Liver (tissue), 9 donors: Measurements from ENCODE around the gene DIPK2A. TPM values are rescaled to one million over a fixed set of nuclear protein-coding genes. Genes with fewer than 3 reads are reported as not detected.

Experiments
- DNase-seq: peaks from one replicate; pipeline ENCODE4 v3.0.0-alpha.2; 2017; ENCODE audit warnings: low spot score
- H3K27ac ChIP-seq, 2 donors: one replicate each; pipeline ENCODE4 v1.7.0; 2013; ENCODE audit warnings: inconsistent platforms in 2 of 2, low read length in 2 of 2, control low read depth in 1 of 2, low read depth in 1 of 2, mild to moderate bottlenecking in 1 of 2
- H3K27me3 ChIP-seq, 4 donors: one replicate each; pipeline versions ENCODE4 v1.6.1 to v1.7.0; 2013; ENCODE audit warnings: low read length in 3 of 4, inconsistent platforms in 1 of 4, mild to moderate bottlenecking in 1 of 4, moderate library complexity in 1 of 4; ENCODE audit not compliant: control insufficient read depth in 4 of 4, insufficient read depth in 4 of 4
- H3K36me3 ChIP-seq, 4 donors: one replicate each; pipeline versions ENCODE4 v1.6.1 to v1.7.0; 2013; ENCODE audit warnings: low read length in 3 of 4, mild to moderate bottlenecking in 3 of 4, low read depth in 1 of 4, moderate library complexity in 1 of 4; ENCODE audit not compliant: control insufficient read depth in 4 of 4, insufficient read depth in 3 of 4
- H3K4me1 ChIP-seq, 4 donors: one replicate each; pipeline versions ENCODE4 v1.6.1 to v1.7.0; 2013; ENCODE audit warnings: low read length in 3 of 4, mild to moderate bottlenecking in 3 of 4, moderate library complexity in 1 of 4; ENCODE audit not compliant: control insufficient read depth in 4 of 4, insufficient read depth in 4 of 4
- H3K4me3 ChIP-seq, 3 donors: one replicate each; pipeline versions ENCODE4 v1.6.1 to v1.7.0; 2013; ENCODE audit warnings: low read length in 3 of 3, control low read depth in 1 of 3, low read depth in 1 of 3, mild to moderate bottlenecking in 1 of 3
- H3K9ac ChIP-seq, 2 donors: one replicate each; pipeline ENCODE4 v1.7.0; 2013; ENCODE audit warnings: low read length in 2 of 2, mild to moderate bottlenecking in 2 of 2, moderate library complexity in 2 of 2, control low read depth in 1 of 2, low read depth in 1 of 2
- H3K9me3 ChIP-seq, 4 donors: one replicate each; pipeline versions ENCODE4 v1.6.1 to v1.7.0; 2013; ENCODE audit warnings: low read length in 3 of 4; ENCODE audit not compliant: control insufficient read depth in 4 of 4
- CTCF ChIP-seq: fragments of 150-350 bp; IDR thresholded peaks from 2 replicates; pipeline ENCODE4 v1.5.1; 2017; ENCODE audit warnings: improper control_type of control experiment, low read depth, low read length; ENCODE audit not compliant: missing input control
- EGR1 ChIP-seq, 2 donors: IDR thresholded peaks; 2 replicates each; pipeline ENCODE4 v1.6.1; 2016 to 2018; ENCODE audit warnings: antibody characterized with exemption in 2 of 2, low read depth in 2 of 2
- FOXA1 ChIP-seq: IDR thresholded peaks from 2 replicates; pipeline ENCODE4 v1.6.1; 2016; ENCODE audit warnings: antibody characterized with exemption
- FOXA2 ChIP-seq: IDR thresholded peaks from 2 replicates; pipeline ENCODE4 v1.6.1; 2016; ENCODE audit warnings: antibody characterized with exemption
- GABPA ChIP-seq, 2 donors: IDR thresholded peaks in 1 of 2; conservative IDR thresholded peaks in 1 of 2; 2 replicates each; pipeline ENCODE4 v1.6.1; 2016; ENCODE audit warnings: antibody characterized with exemption in 2 of 2, mild to moderate bottlenecking in 1 of 2, moderate library complexity in 1 of 2
- HNF4A ChIP-seq, 2 donors: conservative IDR thresholded peaks; 2 replicates each; pipeline ENCODE4 v1.6.1; 2016; ENCODE audit warnings: antibody characterized with exemption in 2 of 2, mild to moderate bottlenecking in 2 of 2
- HNF4G ChIP-seq: IDR thresholded peaks from 2 replicates; pipeline ENCODE4 v1.6.1; 2016; ENCODE audit warnings: antibody characterized with exemption
- JUND ChIP-seq, 2 donors: IDR thresholded peaks; 2 replicates each; pipeline ENCODE4 v1.6.1; 2016; ENCODE audit warnings: antibody characterized with exemption in 2 of 2
- MAX ChIP-seq: IDR thresholded peaks from 2 replicates; pipeline ENCODE4 v1.6.1; 2016; ENCODE audit warnings: antibody characterized with exemption
- NR2F2 ChIP-seq: IDR thresholded peaks from 2 replicates; pipeline ENCODE4 v1.6.1; 2016; ENCODE audit warnings: antibody characterized with exemption
- RAD21 ChIP-seq, 2 donors: IDR thresholded peaks; 2 replicates each; pipeline ENCODE4 v1.6.1; 2016; ENCODE audit warnings: antibody characterized with exemption in 2 of 2, mild to moderate bottlenecking in 2 of 2
- RXRA ChIP-seq, 2 donors: IDR thresholded peaks; 2 replicates each; pipeline ENCODE4 v1.6.1; 2017 to 2018; ENCODE audit warnings: antibody characterized with exemption in 2 of 2, mild to moderate bottlenecking in 1 of 2
- SP1 ChIP-seq: IDR thresholded peaks from 2 replicates; pipeline ENCODE4 v1.6.1; 2018; ENCODE audit warnings: antibody characterized with exemption, mild to moderate bottlenecking
- TAF1 ChIP-seq: conservative IDR thresholded peaks from 2 replicates; pipeline ENCODE4 v1.6.1; 2016; ENCODE audit warnings: antibody characterized with exemption, mild to moderate bottlenecking
- YY1 ChIP-seq: IDR thresholded peaks from 2 replicates; pipeline ENCODE4 v1.6.1; 2016; ENCODE audit warnings: antibody characterized with exemption, mild to moderate bottlenecking
- ZBTB33 ChIP-seq: IDR thresholded peaks from 2 replicates; pipeline ENCODE4 v1.6.1; 2016; ENCODE audit warnings: antibody characterized with exemption
- WGBS: extraction: QIAGEN DNeasy Blood & Tissue Kit; methylation state at CpG from one replicate; pipeline ENCODE4 v1.1.7; 2013; 5-methylcytosine and 5-hydroxymethylcytosine counted together
- polyA plus RNA-seq, 2 donors: library from polyadenylated mRNA; stranded (reverse) in 1 of 2; unstranded in 1 of 2; fragments of 200-250 nt in 1 of 2; fragments of >200 nt in 1 of 2; fragmentation: Nextera tagmentation in 1 of 2; extraction: Ambion mirVana in 1 of 2; gene quantifications; one replicate each; pipeline versions ENCODE4 v1.2.1 to v1.2.3, GENCODE V29; 2013 to 2015
- total RNA-seq, 2 donors: library from RNA; depleted of rRNA; stranded (reverse); fragments of >200 nt; gene quantifications; one replicate each; pipeline ENCODE4 v1.2.3, GENCODE V29; 2014
- TF ChIP-seq, protein P1 (sequence below): IDR thresholded peaks from 2 replicates; pipeline ENCODE4 v1.6.1; 2016; ENCODE audit warnings: antibody characterized with exemption, mild to moderate bottlenecking
- TF ChIP-seq, protein P2 (sequence below): IDR thresholded peaks from 2 replicates; pipeline ENCODE4 v1.6.1; 2016; ENCODE audit warnings: antibody characterized with exemption
- donor health status: healthy.
- donor health status: healthy.
- donor health status: healthy.
- donor health status: healthy.
- donor health status: healthy.

DIPK2A gene
- total and polyA plus RNA-seq, 4 donors, result 4.6 to 81.1 (median 23.4) TPM

DNA sequence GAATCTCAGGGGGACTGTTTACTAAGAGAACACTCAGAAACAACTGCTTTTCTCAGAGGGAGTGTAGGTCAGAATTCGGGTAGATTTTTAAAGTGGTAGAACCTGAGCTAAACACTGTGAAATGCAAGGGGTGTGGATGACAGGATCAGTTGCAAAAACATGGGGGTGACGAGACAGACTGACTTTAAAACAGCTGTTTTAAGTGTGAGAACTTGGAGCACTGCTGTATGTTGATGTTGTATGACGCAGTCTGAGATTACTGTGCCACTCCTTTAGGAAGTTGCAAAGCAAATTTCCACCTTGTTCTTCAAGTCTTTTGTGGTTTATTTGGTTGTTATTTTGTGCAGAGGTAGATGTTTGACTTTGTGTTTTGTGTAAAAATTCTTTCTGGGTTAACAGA, 36.8 kb upstream of the DIPK2A start:
- H3K9me3 ChIP-seq, result no peaks in the 10 kb centered on the region
- no peaks in the 10 kb centered on the region for H3K27me3 ChIP-seq
- H3K4me3 ChIP-seq, result no peak overlapping the region
- no peaks in the 10 kb centered on the region for H3K36me3 ChIP-seq
- H3K9ac ChIP-seq, result no peak overlapping the region
- H3K4me1 ChIP-seq, result no peaks in the 10 kb centered on the region
- no peak for DNase-seq
- TF ChIP-seq MAX (no peak), YY1 (no peak), JUND (IDR thresholded peaks at IDR 0.05) (no peak), TAF1 (no peak), HNF4A (conservative IDR thresholded peaks at IDR 0.05) (no peak), SP1 (no peak), NR2F2 (no peak), RAD21 (IDR thresholded peaks at IDR 0.05) (no peak), EGR1 (IDR thresholded peaks at IDR 0.05; ENCODE audit: low read depth in 2 of 2) (no peak), CTCF (no peak), ZBTB33 (no peak), HNF4G (no peak), FOXA1 (no peak), FOXA2 (no peak), RXRA (IDR thresholded peaks at IDR 0.05) (no peak), GABPA (IDR thresholded peaks at IDR 0.05 in 1 of 2, conservative IDR thresholded peaks at IDR 0.05 in 1 of 2) (no peak)
- TF ChIP-seq, protein P1, sequence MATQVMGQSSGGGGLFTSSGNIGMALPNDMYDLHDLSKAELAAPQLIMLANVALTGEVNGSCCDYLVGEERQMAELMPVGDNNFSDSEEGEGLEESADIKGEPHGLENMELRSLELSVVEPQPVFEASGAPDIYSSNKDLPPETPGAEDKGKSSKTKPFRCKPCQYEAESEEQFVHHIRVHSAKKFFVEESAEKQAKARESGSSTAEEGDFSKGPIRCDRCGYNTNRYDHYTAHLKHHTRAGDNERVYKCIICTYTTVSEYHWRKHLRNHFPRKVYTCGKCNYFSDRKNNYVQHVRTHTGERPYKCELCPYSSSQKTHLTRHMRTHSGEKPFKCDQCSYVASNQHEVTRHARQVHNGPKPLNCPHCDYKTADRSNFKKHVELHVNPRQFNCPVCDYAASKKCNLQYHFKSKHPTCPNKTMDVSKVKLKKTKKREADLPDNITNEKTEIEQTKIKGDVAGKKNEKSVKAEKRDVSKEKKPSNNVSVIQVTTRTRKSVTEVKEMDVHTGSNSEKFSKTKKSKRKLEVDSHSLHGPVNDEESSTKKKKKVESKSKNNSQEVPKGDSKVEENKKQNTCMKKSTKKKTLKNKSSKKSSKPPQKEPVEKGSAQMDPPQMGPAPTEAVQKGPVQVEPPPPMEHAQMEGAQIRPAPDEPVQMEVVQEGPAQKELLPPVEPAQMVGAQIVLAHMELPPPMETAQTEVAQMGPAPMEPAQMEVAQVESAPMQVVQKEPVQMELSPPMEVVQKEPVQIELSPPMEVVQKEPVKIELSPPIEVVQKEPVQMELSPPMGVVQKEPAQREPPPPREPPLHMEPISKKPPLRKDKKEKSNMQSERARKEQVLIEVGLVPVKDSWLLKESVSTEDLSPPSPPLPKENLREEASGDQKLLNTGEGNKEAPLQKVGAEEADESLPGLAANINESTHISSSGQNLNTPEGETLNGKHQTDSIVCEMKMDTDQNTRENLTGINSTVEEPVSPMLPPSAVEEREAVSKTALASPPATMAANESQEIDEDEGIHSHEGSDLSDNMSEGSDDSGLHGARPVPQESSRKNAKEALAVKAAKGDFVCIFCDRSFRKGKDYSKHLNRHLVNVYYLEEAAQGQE, result no peak
- TF ChIP-seq, protein P2, sequence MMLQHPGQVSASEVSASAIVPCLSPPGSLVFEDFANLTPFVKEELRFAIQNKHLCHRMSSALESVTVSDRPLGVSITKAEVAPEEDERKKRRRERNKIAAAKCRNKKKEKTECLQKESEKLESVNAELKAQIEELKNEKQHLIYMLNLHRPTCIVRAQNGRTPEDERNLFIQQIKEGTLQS, result no peak
- no peak overlapping the region for H3K27ac ChIP-seq
- WGBS, result 39% methylated on average over 3 of the region's 3 CpGs

GRCh38 chr3:143935678-143936077, 35.9 kb upstream of the DIPK2A start:
- H3K9me3 ChIP-seq, result no peaks in the 10 kb centered on the region
- H3K4me1 ChIP-seq, result no peaks in the 10 kb centered on the region
- H3K36me3 ChIP-seq, result no peaks in the 10 kb centered on the region
- no peaks in the 10 kb centered on the region for H3K27me3 ChIP-seq
- no peak for DNase-seq
- 67% methylated on average over 1 of the region's 1 CpG for WGBS
- H3K27ac ChIP-seq, result no peak overlapping the region
- no peak overlapping the region for H3K4me3 ChIP-seq
- H3K9ac ChIP-seq, result no peak overlapping the region
- TF ChIP-seq RAD21 (IDR thresholded peaks at IDR 0.05) (no peak), EGR1 (IDR thresholded peaks at IDR 0.05; ENCODE audit: low read depth in 2 of 2) (no peak), HNF4G (no peak), TAF1 (no peak), MAX (no peak), JUND (IDR thresholded peaks at IDR 0.05) (no peak), HNF4A (conservative IDR thresholded peaks at IDR 0.05) (no peak), RXRA (IDR thresholded peaks at IDR 0.05) (no peak), NR2F2 (no peak), SP1 (no peak), GABPA (IDR thresholded peaks at IDR 0.05 in 1 of 2, conservative IDR thresholded peaks at IDR 0.05 in 1 of 2) (no peak)
- TF ChIP-seq, protein P1, result no peak
- TF ChIP-seq, protein P2, result no peak
